GM12878 (cell line): ENCODE data around the gene ICE1.

ENCODE experiments used
- BMI1 ChIP-seq: fragments of 450-650 bp; IDR thresholded peaks from 2 replicates; pipeline ENCODE4 v1.6.1; 2016; ENCODE audit warnings: mild to moderate bottlenecking, moderate library complexity, borderline replicate concordance
- ZSCAN29 ChIP-seq: fragments of 450-650 bp; IDR thresholded peaks from 2 replicates; pipeline ENCODE4 v1.6.1; 2017; ENCODE audit warnings: mild to moderate bottlenecking, moderate library complexity

- TF ChIP-seq BMI1 (no peak), ZSCAN29 (no peak)
Measured at GRCh38 chr5:5481633-5482032, 59.2 kb downstream of the ICE1 start.
